ENCODE results near the gene SRCIN1. TPM values are rescaled to one million over a fixed set of nuclear protein-coding genes. Genes with fewer than 3 reads are reported as not detected.
A peak's percentile ranks its signal among the peaks of the same experiment; 100 is the strongest.

Gene SRCIN1
- total RNA-seq, 3 donors from 2014 or later: 4.2 to 10.8 (median 8.8) TPM

- Histone ChIP-seq H3K27me3 (no peaks in the 10 kb centered on the region), H3K9me3 (no peaks in the 10 kb centered on the region), H3K4me1 (peaks cover 0 to 9% of the 10 kb centered on the region in 2 donors), H3K4me3 (peak overlapping the region in 1 of 3 donors; percentile 35), H3K36me3 (no peaks in the 10 kb centered on the region), H3K27ac (peak overlapping the region; percentile 89 to 90)
- TF ChIP-seq CTCF (IDR thresholded peaks at IDR 0.05): no peak
- TF ChIP-seq POLR2A (IDR thresholded peaks at IDR 0.05): no peak
- no peak for TF ChIP-seq POLR2AphosphoS5 (IDR thresholded peaks at IDR 0.05)
- peak; percentile 70 to 73 for DNase-seq (ENCODE audit: low spot score in 2 of 2)
- intact Hi-C loops (cut with DNase I; ENCODE audit: low total_unique reads): no loop called here
These were observed 20.5 kb downstream of the SRCIN1 start for GRCh38 chr17:38585056-38585917.

- Histone ChIP-seq H3K36me3 (no peaks in the 10 kb centered on the region), H3K4me1 (peaks cover 0 to 9% of the 10 kb centered on the region in 2 donors), H3K9me3 (no peaks in the 10 kb centered on the region), H3K27ac (peak overlapping the region; percentile 89 to 90), H3K4me3 (peak overlapping the region in 2 of 3 donors; percentile 2 to 35), H3K27me3 (no peaks in the 10 kb centered on the region)
- TF ChIP-seq POLR2A (IDR thresholded peaks at IDR 0.05): no peak
- peak; percentile 96 to 98 (median 96) for TF ChIP-seq CTCF (IDR thresholded peaks at IDR 0.05)
- TF ChIP-seq POLR2AphosphoS5 (IDR thresholded peaks at IDR 0.05): peak; percentile 22 to 63 (median 38)
- intact Hi-C loops (cut with DNase I; ENCODE audit: low total_unique reads): no loop called here
- DNase-seq (ENCODE audit: low spot score in 2 of 2): peak; percentile 85 to 91
These were observed 21.3 kb downstream of the SRCIN1 start for GRCh38 chr17:38584350-38584925.

- Histone ChIP-seq H3K36me3 (no peaks in the 10 kb centered on the region), H3K4me3 (peak overlapping the region in 2 of 3 donors; percentile 2 to 35), H3K4me1 (peaks cover 0 to 9% of the 10 kb centered on the region in 2 donors), H3K9me3 (no peaks in the 10 kb centered on the region), H3K27me3 (peaks cover under 1 to 3% of the 10 kb centered on the region in 2 donors), H3K27ac (peak overlapping the region; percentile 89 to 90)
- no peak for DNase-seq (ENCODE audit: low spot score in 2 of 2)
- intact Hi-C loops (cut with DNase I; ENCODE audit: low total_unique reads): no loop called here
- TF ChIP-seq POLR2AphosphoS5 (IDR thresholded peaks at IDR 0.05) (no peak), POLR2A (IDR thresholded peaks at IDR 0.05) (no peak)
These were observed 21.9 kb downstream of the SRCIN1 start for GRCh38 chr17:38583828-38584349.

- Histone ChIP-seq H3K4me3 (no peak overlapping the region), H3K27ac (no peak overlapping the region), H3K9me3 (no peaks in the 10 kb centered on the region), H3K27me3 (peaks cover 3 to 10% of the 10 kb centered on the region in 2 donors), H3K36me3 (no peaks in the 10 kb centered on the region), H3K4me1 (peaks cover 4 to 16% of the 10 kb centered on the region in 2 donors)
- TF ChIP-seq CTCF (IDR thresholded peaks at IDR 0.05): no peak
- no peak for TF ChIP-seq POLR2A (IDR thresholded peaks at IDR 0.05)
- TF ChIP-seq POLR2AphosphoS5 (IDR thresholded peaks at IDR 0.05): no peak
- no peak for DNase-seq (ENCODE audit: low spot score in 2 of 2)
- intact Hi-C loops (cut with DNase I; ENCODE audit: low total_unique reads): no loop called here
These were observed 22.6 kb downstream of the SRCIN1 start for GRCh38 chr17:38583176-38583575.

- intact Hi-C loops (cut with DNase I; ENCODE audit: low total_unique reads): no loop called here
- peaks cover 3 to 20% of the 10 kb centered on the region in 2 donors for H3K27me3 ChIP-seq
- no peak overlapping the region for H3K4me3 ChIP-seq
- TF ChIP-seq POLR2A (IDR thresholded peaks at IDR 0.05) (no peak), POLR2AphosphoS5 (IDR thresholded peaks at IDR 0.05) (no peak), CTCF (IDR thresholded peaks at IDR 0.05) (no peak)
- DNase-seq (ENCODE audit: low spot score in 2 of 2): no peak
- no peak overlapping the region for H3K27ac ChIP-seq
- H3K4me1 ChIP-seq: peaks cover 4 to 19% of the 10 kb centered on the region in 2 donors
- no peaks in the 10 kb centered on the region for H3K36me3 ChIP-seq
- no peaks in the 10 kb centered on the region for H3K9me3 ChIP-seq
These were observed 23.7 kb downstream of the SRCIN1 start for GRCh38 chr17:38582069-38582468.

Data from breast epithelium (tissue), 4 donors.